Central memory CD8-positive, alpha-beta T cell (primary cell): ENCODE results near the gene PTGIS.

Experiments used
- ATAC-seq: fragments of 150-1000 bp; cut with Tn5 transposase; replicated peaks from 2 replicates; pipeline ENCODE4 v1.10.0; 2022; ENCODE audit warnings: mild to moderate bottlenecking, moderate FRiP score, moderate number of reproducible peaks; ENCODE audit not compliant: poor library complexity, severe bottlenecking; ENCODE audit errors: extremely low read depth
- DNase-seq, 2 donors: peaks; one replicate each; pipeline ENCODE4 v3.0.0; 2021; ENCODE audit warnings: low spot score in 2 of 2
- H3K27ac Mint-ChIP-seq: one replicate; pipeline ENCODE4 v1.8.0; 2022; ENCODE audit warnings: low read depth, mild to moderate bottlenecking, moderate library complexity, mixed read lengths
- H3K27me3 Mint-ChIP-seq: one replicate; pipeline ENCODE4 v1.8.0; 2022; ENCODE audit warnings: mixed read lengths
- H3K36me3 Mint-ChIP-seq: one replicate; pipeline ENCODE4 v1.8.0; 2022; ENCODE audit warnings: mild to moderate bottlenecking, moderate library complexity, mixed read lengths; ENCODE audit not compliant: insufficient read depth
- H3K4me1 Mint-ChIP-seq: one replicate; pipeline ENCODE4 v1.8.0; 2022; ENCODE audit warnings: mixed read lengths
- H3K4me3 Mint-ChIP-seq: one replicate; pipeline ENCODE4 v1.8.0; 2022; ENCODE audit warnings: mild to moderate bottlenecking, moderate library complexity, mixed read lengths
- H3K9me3 Mint-ChIP-seq: one replicate; pipeline ENCODE4 v1.8.0; 2022; ENCODE audit warnings: mixed read lengths

Gene PTGIS

GRCh38 chr20:49482173-49482572, 85.8 kb downstream of the PTGIS start:
- Mint-ChIP-seq H3K27me3 (peaks cover 72% of the 10 kb centered on the region), H3K4me1 (peaks cover 7% of the 10 kb centered on the region), H3K4me3 (peak overlapping the region; percentile 17), H3K9me3 (no peaks in the 10 kb centered on the region), H3K36me3 (peaks cover 3% of the 10 kb centered on the region), H3K27ac (no peak overlapping the region)
- no peak for DNase-seq
- no peak for ATAC-seq

DNA sequence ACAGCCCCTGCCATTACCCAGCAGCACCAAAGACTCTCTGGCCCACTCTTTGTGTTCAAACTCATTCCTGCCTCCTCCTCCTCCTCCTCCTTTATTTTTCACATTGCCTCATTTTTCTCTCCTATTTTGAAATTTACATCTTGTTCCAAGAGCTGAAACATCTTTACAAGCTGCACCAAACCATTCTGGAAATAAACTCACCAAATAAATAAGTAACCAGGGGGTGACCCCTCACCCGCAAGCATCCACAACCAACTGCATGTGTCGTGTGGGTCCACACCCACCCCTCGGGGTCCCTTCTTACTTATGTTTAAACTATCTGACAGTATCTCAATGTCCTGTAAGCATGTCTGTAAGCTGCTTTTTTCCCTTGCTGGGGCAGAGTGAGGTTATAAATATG, 86.8 kb downstream of the PTGIS start:
- DNase-seq (no peak), ATAC-seq (no peak)
- no peaks in the 10 kb centered on the region for H3K9me3 Mint-ChIP-seq
- peaks cover 3% of the 10 kb centered on the region for H3K36me3 Mint-ChIP-seq
- H3K27ac Mint-ChIP-seq = no peak overlapping the region
- peaks cover 64% of the 10 kb centered on the region for H3K27me3 Mint-ChIP-seq
- H3K4me3 Mint-ChIP-seq = no peak overlapping the region
- H3K4me1 Mint-ChIP-seq = peaks cover 7% of the 10 kb centered on the region

DNA sequence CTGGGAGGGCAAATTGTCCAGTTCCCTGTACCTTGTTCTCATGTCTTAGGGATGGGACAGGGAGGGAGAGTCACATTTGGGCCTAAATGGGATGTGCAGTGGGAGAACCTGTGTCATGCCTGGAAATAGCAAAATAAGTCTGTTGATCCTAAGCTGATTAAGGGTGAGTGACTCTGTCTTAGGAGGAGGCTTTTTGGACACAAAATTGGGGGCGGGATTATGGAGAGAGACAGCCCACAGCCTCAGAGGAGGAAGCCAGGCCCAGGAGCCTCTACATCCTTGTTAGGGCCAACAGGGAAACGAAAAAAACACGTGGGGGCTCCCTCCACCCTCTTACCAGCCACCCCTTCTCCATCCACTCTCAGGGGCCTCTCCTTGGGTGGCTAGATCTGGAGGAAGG, 87.7 kb downstream of the PTGIS start:
- Mint-ChIP-seq H3K27ac (no peak overlapping the region), H3K4me1 (peaks cover 7% of the 10 kb centered on the region), H3K27me3 (peaks cover 64% of the 10 kb centered on the region), H3K9me3 (no peaks in the 10 kb centered on the region), H3K36me3 (peaks cover 3% of the 10 kb centered on the region), H3K4me3 (no peak overlapping the region)
- ATAC-seq (no peak), DNase-seq (no peak)

GRCh38 chr20:49479785-49480184, 88.2 kb downstream of the PTGIS start:
- no peak overlapping the region for H3K27ac Mint-ChIP-seq
- no peaks in the 10 kb centered on the region for H3K9me3 Mint-ChIP-seq
- H3K36me3 Mint-ChIP-seq = peaks cover 3% of the 10 kb centered on the region
- peaks cover 64% of the 10 kb centered on the region for H3K27me3 Mint-ChIP-seq
- peaks cover 7% of the 10 kb centered on the region for H3K4me1 Mint-ChIP-seq
- H3K4me3 Mint-ChIP-seq = no peak overlapping the region
- DNase-seq (no peak), ATAC-seq (no peak)

GRCh38 chr20:49478754-49479689, 88.9 kb downstream of the PTGIS start:
- no peak overlapping the region for H3K27ac Mint-ChIP-seq
- ATAC-seq = no peak
- peaks cover 1% of the 10 kb centered on the region for H3K36me3 Mint-ChIP-seq
- no peaks in the 10 kb centered on the region for H3K9me3 Mint-ChIP-seq
- H3K4me3 Mint-ChIP-seq = no peak overlapping the region
- peaks cover under 1% of the 10 kb centered on the region for H3K4me1 Mint-ChIP-seq
- no peak for DNase-seq
- peaks cover 64% of the 10 kb centered on the region for H3K27me3 Mint-ChIP-seq

DNA sequence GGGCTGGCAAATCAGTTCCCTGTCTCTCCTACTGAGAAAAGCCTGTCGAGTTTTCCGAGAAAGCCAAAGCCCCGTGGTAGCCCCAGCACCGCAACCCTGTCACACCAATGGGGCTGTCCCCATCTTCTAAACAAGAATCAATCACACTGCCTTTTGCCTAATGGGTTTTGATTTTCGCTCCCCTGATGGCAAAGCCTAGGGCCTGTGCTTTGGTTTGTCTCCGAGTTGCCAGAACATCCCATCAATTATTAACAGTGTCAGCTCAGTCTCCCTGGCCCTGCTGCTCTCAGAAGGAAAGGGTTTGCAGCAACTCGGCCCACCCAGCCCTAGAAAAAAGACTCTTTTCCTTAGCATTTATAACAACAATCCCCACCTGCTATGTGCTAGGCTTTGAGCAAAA, 89.7 kb downstream of the PTGIS start:
- peaks cover 65% of the 10 kb centered on the region for H3K27me3 Mint-ChIP-seq
- DNase-seq (no peak), ATAC-seq (no peak)
- H3K4me1 Mint-ChIP-seq = no peaks in the 10 kb centered on the region
- H3K9me3 Mint-ChIP-seq = no peaks in the 10 kb centered on the region
- no peaks in the 10 kb centered on the region for H3K36me3 Mint-ChIP-seq
- no peak overlapping the region for H3K4me3 Mint-ChIP-seq
- no peak overlapping the region for H3K27ac Mint-ChIP-seq

- Mint-ChIP-seq H3K27ac (no peak overlapping the region), H3K36me3 (no peaks in the 10 kb centered on the region)
Measured at GRCh38 chr20:49477200-49477599, 90.7 kb downstream of the PTGIS start.

DNA sequence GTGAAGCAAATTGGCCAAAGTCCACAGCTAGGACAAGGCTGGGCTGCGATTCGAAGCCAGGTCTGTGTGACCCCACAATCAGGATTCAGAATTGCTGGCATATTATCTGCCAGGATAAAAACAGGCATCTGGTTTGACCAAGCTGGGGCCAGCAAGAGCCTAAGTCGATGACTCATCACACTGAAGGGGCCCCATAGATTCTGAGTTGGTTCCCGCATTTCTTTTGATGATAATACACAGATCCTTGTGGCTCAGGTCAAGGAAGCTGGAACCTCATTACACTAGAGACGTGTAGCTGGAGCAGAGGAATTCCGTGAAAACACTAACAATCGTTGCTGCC, 92.0 kb downstream of the PTGIS start:
- Mint-ChIP-seq H3K36me3 (no peaks in the 10 kb centered on the region), H3K4me3 (no peak overlapping the region), H3K9me3 (no peaks in the 10 kb centered on the region), H3K27me3 (peaks cover 62% of the 10 kb centered on the region), H3K4me1 (no peaks in the 10 kb centered on the region), H3K27ac (no peak overlapping the region)
- ATAC-seq = no peak
- no peak for DNase-seq

More at GRCh38 chr20:49477200-49477599, 90.7 kb downstream of the PTGIS start:
- Mint-ChIP-seq H3K4me1 (no peaks in the 10 kb centered on the region), H3K4me3 (no peak overlapping the region), H3K27me3 (peaks cover 65% of the 10 kb centered on the region), H3K9me3 (no peaks in the 10 kb centered on the region)
- DNase-seq = no peak
- ATAC-seq = no peak

DNA sequence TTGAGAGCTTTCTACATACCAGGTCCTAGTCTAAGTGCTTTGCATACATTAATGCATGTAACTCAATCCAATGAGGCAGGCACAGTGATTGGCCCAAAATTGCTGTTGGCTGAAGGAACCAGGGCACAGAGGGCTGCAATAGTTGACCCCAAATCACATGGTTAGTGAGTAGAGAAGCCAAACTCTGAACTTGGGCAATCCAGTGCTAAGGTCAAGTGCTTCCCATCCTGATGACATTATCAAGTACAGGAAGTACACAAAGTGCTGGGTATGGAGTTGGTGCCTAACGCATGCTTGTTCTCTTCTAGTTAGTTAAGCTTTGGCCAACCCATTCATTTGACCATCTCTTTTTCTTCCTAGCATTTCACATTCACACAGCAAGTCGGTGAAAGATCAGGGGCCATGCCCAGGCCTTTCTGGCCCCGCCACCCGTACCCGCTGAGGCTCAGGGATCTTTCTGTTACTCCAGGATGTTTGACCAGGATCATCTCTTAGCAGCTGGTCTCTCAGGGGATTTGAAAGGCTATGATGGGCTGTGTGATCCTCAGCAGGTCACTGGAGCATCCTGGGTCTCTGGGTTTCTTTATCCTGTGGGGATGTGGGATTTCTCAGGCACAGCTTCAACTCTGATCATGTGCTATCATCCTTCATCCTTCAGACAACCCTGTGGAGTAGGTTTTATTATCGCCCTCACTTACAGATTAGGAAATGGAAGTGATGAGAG, 92.5 kb downstream of the PTGIS start:
- Mint-ChIP-seq H3K36me3 (no peaks in the 10 kb centered on the region), H3K27ac (no peak overlapping the region), H3K4me3 (no peak overlapping the region), H3K9me3 (no peaks in the 10 kb centered on the region), H3K4me1 (no peaks in the 10 kb centered on the region), H3K27me3 (peaks cover 62% of the 10 kb centered on the region)
- no peak for DNase-seq
- ATAC-seq = no peak

GRCh38 chr20:49471397-49471796, 96.5 kb downstream of the PTGIS start:
- Mint-ChIP-seq H3K36me3 (no peaks in the 10 kb centered on the region), H3K4me3 (no peak overlapping the region), H3K27me3 (peaks cover 77% of the 10 kb centered on the region), H3K9me3 (no peaks in the 10 kb centered on the region), H3K27ac (no peak overlapping the region), H3K4me1 (peaks cover 7% of the 10 kb centered on the region)
- DNase-seq (no peak), ATAC-seq (no peak)

DNA sequence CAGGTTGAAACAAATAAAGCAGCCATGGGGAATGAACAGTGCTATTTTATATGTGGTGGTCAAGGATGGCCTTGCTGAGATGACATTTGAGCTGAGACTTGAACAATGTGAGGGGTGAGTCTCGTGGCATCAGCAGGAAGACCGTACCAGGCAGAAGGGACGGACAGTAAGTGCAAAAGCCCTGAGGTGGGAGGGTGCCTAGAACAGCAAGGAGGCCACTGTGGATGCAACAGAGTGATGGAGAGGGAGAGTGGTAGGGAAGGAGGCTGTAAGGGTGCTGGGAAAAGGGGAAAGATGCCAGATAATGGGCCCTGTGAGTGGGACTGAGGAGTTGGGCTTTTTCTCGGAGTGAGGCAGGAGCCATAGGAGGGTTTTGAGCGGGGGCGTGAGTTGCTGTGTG, 97.0 kb downstream of the PTGIS start:
- no peak overlapping the region for H3K4me3 Mint-ChIP-seq
- H3K27me3 Mint-ChIP-seq = peaks cover 75% of the 10 kb centered on the region
- H3K27ac Mint-ChIP-seq = no peak overlapping the region
- no peak for DNase-seq
- peaks cover 7% of the 10 kb centered on the region for H3K4me1 Mint-ChIP-seq
- no peak for ATAC-seq
- H3K36me3 Mint-ChIP-seq = no peaks in the 10 kb centered on the region
- no peaks in the 10 kb centered on the region for H3K9me3 Mint-ChIP-seq

GRCh38 chr20:49469060-49469459, 98.9 kb downstream of the PTGIS start:
- ATAC-seq (no peak), DNase-seq (no peak)
- Mint-ChIP-seq H3K9me3 (no peaks in the 10 kb centered on the region), H3K4me1 (peaks cover 7% of the 10 kb centered on the region), H3K36me3 (no peaks in the 10 kb centered on the region), H3K27ac (no peak overlapping the region), H3K4me3 (no peak overlapping the region), H3K27me3 (peaks cover 57% of the 10 kb centered on the region)

DNA sequence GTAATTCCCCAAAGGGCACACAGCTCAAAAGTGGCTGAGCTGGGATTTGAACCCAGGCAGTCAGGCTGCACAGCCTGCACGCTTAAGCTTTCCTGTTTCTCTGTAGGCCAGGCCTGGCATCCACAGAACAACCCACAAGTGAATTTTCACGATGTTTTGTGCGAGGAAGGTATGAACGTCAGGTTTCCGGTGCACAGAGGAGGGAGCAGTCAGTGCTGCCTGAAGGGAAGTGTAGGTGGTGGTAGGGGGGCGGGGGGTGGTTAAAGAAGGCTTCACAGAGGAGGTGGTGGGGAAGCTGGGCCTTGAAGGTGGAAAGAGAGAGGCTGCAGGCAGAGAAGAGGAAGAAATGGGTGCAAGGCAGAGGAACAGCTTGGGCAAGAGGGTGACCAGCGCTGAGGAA, 99.5 kb downstream of the PTGIS start:
- Mint-ChIP-seq H3K4me1 (peaks cover 7% of the 10 kb centered on the region), H3K9me3 (no peaks in the 10 kb centered on the region), H3K27me3 (peaks cover 54% of the 10 kb centered on the region), H3K36me3 (no peaks in the 10 kb centered on the region), H3K27ac (no peak overlapping the region), H3K4me3 (no peak overlapping the region)
- ATAC-seq (no peak), DNase-seq (no peak)
